Measurements from ENCODE around the gene MEGF10.
A peak's percentile ranks its signal among the peaks of the same experiment; 100 is the strongest.

The MEGF10 gene

DNA sequence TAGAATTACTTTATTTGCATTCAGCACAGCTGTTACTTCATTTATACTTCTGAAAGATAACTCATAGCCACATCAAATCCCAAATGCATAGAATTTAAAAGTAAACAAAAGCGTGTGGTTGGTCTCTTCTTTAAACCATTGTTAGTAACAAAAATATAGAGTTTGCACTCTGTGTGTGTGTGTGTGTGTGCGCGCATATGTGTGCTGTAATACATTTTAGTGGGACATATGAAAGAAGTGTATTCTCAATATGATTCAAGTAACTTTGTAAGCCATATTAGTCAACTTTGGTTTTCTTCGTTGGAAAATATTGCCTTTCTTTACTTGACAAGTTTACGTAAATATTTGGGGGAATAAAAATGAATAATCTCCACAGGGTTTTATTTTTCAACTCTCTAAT is 120.8 kb downstream of the MEGF10 start:
- DNase-seq (ENCODE audit: low spot score): no peak

DNA sequence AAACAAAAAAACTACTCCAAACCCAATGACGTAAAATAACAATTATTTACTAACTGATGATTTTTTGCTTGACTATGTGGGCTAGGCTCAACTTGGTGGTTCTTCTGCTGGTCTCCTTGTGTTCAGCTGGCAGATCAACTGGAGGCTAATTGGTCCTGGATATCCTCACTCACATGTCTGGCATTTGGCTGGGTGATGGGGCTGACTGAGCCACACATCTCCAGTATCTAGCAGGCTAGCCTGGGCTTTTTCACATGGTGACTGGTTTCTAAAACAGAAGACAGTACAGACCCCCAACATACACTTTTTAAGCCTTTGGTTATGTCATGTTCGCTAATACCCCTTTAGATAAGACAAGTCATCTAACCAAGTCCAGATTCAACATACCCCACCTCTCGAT is 122.1 kb downstream of the MEGF10 start:
- DNase-seq (ENCODE audit: low spot score): no peak

DNA sequence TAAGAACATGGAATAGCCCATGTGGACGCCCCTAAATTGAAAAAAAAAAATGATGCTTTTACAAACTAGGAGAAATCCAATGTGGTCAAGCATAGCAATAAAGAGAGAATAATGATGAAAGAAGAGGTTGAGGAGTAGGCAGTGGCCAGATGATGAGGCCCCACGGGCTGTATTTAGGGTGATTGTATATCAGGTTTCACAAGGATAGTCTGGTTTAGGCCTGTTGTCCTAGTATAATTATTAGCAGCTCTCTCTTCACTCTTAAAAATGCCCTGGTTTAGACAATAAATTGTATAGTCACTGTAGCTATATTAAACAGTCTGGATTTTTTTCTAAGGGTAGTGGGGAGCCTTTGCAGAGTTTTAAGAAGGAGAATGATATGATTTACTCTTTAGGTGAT is 124.4 kb downstream of the MEGF10 start:
- no peak for DNase-seq (ENCODE audit: low spot score)

DNA sequence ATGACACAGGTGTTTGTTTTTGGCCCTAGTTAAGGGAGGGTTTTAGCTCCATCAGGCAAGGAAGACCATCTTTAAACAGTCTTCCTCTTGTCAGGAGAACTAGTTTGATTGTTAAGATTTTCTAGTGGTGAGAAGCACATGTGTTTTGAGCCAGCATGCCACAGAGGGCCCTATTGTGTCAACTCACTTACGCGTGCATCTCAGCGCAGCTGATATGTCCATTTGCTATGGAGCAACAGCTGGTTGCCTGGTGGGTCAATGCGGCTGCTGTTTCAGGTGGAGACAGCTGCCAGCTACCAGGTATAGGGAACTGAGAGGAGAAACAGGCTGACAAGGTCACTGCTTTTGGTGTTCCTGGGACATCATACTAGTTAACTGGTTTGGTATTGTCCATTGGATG is 126.3 kb downstream of the MEGF10 start:
- DNase-seq (ENCODE audit: low spot score): no peak

DNA sequence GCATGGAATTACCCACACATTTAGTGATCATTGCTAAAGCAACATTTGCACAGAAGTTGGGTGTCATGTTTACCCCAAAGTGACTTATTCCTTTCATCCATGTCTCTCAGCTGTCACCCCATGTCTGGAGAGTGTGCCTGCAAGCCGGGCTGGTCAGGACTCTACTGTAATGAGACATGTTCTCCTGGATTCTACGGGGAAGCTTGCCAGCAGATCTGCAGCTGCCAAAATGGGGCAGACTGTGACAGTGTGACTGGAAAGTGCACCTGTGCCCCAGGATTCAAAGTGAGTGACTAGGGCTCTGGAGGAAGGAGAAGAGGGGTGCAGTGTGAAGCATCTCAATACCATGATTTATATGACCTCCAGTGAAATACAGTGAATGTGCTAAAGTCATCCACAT is 126.9 kb downstream of the MEGF10 start:
- DNase-seq (ENCODE audit: low spot score): no peak

DNA sequence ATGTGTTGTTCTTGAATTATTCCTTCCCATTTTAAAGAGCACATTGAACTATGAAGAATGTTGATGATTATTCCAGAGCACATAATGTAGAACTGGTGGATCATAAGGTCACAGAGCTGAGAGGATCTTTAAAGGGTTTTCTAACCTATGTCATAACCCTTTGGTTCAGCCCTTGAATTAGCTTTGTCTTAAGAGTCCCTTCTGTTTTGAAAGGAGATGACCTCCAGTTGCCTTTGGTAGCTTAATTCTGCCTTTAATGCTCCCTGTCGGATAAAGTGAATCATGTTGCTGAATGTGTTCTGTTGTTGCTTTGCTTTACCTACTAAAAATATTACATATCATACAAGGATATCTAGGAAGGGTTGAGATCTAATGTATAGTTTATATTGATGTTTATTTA is 127.8 kb downstream of the MEGF10 start:
- no peak for DNase-seq (ENCODE audit: low spot score)

DNA sequence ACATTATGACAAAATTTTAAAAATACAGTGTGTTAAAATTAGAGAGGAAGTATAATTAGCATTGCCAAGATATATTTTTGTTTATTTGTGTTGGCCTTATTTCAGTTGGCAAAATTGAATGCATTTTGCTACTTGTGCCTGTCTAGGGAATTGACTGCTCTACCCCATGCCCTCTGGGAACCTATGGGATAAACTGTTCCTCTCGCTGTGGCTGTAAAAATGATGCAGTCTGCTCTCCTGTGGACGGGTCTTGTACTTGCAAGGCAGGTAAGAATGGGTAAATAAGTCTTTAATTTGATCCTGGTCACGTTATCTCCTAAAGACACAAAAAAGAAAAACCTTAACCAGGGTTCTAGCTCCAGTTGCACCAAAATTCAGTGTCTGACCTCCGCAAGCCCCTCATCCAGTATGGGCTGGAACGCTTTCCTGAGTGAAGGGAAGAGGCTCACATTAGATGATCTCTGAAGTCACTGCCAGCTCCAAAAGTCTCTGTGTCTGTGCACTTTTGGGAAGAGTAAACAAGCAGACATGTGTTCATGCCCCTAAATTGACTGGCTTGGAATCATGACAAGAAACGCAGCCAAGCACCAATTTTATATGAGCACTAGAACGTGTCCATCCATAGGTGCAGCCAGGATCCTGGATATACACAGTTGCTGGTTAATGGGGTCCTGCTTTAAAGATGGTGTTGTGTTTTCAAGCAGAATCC is 128.5 kb downstream of the MEGF10 start:
- DNase-seq (ENCODE audit: low spot score): no peak

DNA sequence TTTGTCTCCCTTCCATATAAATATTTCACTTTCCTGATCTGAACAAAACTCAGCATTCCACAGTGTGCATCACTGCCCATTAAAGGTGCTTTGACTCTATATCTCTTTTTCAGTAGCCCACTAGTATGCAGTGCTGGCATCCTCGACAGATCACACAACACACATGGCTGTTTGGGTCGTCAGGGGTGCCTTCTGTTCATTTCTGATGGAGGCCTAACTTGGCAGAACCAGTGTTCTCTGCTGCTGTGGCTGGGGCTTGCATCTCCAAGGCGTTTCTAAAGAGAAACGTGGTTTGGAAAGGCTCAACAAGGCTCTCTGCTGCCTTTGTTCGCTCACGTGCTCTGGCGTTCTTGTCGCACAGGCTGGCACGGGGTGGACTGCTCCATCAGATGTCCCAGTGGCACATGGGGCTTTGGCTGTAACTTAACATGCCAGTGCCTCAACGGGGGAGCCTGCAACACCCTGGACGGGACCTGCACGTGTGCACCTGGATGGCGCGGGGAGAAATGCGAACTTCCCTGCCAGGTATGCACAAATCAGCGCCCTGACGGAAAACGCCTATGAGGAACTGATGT is 129.2 kb downstream of the MEGF10 start:
- no peak for DNase-seq (ENCODE audit: low spot score)

DNA sequence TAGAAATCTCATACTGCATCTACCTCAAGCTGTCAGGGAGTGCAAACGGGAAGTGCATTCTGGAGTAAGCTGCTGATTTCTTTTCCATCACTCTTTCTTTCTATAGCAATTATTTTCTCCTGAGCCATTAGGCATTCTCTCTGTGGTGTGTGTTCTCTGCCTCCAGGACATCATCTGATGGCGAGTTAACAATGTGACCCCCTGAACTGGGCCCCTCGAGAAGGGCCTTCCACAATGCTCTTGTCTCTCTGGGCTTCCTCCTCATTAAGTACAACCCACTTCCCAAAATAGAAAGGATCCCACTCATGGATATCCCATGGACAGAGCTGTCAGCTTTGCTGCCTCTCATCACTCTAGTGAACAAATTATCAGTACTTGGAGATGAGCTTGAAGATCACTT is 130.2 kb downstream of the MEGF10 start:
- no peak for DNase-seq (ENCODE audit: low spot score)

DNA sequence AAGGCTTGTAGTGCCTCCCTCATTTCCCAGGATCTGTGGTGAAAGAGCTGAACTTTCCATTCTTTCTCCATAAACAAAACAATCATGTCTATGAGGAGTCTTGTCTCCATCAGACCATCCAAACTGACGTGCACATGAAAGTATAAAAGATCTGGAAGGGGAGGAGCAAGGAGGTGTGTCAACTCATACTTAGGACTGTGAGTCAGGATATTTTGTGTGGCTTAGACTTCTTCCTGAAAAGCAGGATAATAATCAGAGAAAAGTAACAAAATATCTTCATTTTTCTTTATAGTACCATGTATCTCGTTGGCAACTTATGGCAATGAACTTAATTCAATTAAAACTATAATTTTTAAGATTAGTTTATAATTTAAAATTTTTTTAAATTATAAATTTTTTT is 130.9 kb downstream of the MEGF10 start:
- no peak for DNase-seq (ENCODE audit: low spot score)

DNA sequence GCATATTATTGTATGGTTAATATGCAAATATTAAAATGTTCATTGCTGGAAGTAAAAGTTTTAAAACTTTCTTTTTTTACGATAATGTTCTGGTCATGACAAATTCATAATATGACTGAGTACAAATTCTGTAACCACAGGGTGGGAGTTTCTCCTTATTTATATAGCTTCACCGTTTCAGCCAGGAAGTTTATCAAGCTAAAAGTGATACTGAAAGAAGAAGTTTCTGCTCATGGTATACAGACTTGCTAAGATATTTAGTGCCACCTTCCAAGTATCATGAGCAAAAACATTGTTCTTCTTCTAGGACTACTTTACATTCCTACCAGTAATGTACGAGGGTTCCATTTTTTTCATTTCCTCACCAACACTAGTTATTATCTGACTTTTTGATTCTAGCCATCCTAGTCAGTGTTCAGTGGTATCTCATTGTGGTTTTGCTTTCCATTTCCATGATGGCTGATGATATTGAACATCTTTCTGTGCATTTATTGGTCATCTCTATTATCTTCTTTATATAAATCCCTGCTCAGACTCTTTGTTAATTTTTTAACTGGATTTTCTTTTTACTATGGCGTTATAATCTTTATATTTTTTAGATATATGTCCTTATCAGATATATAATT is 132.7 kb downstream of the MEGF10 start:
- no peak for DNase-seq (ENCODE audit: low spot score)

DNA sequence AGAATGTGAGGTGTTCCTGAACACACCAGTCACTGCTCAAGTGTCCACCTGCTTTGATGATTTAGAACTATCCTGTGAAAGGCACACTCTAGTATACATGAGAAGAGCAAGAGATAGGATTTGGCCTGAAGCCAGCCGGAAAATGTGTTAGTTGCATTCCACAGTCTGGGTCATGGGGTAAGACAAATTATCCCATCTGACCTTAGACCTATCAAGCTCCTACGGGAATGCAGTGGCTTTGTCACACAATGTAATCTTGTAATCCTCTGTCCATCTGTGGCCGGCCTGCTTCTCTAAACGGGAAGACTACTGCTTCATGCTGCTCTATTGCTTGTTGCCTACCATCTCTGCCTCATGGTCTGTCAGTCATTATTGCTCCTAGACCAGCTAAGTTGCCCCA is 134.4 kb downstream of the MEGF10 start:
- peak; percentile 48 for DNase-seq (ENCODE audit: low spot score)

DNA sequence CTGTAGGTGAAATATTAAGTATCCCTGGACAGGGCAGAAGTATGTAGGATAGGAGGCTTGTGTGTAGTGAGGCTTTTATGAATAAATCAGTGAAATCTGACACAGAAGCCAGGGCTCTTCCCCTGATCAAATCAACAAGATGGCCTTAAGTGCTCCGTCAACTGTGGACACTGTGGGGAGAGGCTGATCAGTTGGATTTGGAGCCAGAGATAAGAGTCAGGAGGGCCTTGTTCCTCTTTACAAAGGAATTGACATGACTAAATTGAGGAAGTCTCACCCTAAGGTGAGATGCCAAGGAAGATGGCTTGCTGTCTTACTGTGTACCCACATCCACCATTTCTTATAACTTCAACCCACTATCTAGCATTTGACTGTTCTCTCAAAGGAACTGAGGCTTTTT is 135.3 kb downstream of the MEGF10 start:
- DNase-seq (ENCODE audit: low spot score): no peak

DNA sequence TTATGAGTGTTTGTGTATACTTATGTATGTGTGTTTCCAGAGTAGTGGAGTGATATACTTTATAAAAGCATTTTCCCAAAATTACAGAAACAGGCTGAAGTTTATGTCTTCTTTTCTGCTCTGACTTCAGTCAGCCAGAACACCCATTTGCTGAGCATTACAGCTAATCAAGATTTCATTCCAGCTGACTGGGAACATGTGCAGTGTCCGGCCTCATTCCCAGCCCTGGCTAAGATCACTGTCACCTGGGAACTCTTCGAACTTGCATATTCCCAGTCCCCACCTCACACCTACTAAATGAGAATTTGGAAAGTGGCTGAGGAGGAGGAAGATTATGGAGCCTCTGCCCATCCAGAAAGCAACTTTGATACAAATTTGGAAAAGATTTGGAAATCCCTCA is 136.1 kb downstream of the MEGF10 start:
- DNase-seq (ENCODE audit: low spot score): no peak

DNA sequence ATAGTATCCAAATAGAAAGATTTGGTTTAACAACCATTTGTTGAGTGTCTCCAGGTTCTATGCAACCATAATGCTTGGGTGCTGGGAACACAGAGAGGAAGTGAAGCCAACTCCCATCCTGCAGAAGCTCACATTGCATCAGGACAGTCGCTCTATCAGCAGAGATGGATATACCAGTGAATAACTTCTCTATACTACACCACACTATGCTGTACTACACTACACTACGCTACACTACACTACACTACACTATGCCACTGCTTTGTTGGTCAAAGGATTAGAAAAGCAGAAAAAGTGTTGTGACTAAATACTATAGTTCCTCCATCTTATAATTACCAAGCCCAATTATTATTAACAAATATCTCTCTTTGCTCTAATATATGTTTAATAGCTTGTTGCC is 137.7 kb downstream of the MEGF10 start:
- no peak for DNase-seq (ENCODE audit: low spot score)

DNA sequence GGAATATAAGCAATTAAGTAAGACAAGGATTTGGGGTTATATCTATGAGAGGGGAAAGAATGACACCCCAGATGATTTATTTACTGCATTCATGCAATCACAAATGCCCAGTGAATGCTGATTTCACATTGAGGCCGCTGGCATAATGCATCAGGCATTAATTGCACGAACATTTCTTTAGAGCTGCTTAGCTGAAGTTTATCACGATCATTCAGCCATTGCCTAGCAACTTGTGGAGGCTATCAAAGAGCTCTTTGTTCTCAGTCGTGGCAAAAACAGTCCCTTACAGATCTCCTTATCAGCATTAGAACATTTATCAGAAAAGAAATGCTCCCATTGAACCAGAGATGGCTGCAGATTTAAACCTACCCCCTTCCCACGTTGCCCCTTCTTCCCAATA is 138.2 kb downstream of the MEGF10 start:
- peak; percentile 60 for DNase-seq (ENCODE audit: low spot score)

DNA sequence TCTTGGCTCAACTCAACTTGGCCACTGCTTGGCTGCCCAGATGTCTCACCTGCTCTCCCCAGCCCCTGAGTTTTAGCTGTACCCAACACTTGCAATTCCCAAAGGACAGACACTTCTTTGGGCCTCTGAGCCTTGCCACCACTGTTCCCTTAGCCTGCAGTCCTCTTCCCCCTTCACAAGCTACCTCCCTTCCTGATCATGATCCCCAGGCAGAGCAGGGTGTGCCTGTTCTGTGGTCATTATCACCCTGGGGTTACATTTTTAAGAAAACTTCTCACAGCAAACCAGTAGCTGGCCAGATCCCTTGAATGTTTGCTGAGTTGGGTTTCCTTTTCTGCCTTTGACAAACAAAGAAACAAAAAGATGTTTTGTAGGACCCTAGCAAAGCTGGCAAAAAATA is 139.3 kb downstream of the MEGF10 start:
- no peak for DNase-seq (ENCODE audit: low spot score)

DNA sequence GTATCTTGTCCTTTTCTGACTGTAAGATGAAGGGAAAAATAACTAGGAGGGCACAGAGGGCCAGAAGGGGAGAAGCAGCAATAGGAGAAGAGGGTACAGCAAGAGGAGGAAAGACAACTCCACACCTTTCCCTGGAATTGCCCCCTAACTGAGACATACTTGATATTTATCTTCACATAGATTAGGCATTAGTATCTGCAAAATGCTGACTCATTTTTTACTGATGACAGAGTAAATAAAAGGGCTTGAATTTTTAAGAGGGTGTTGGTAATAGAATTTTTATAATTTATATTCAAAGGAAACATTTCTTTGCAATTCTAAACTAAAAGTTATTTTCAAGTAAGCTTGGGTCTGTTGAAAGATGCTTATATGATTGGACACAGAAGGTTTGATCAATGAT is 140.0 kb downstream of the MEGF10 start:
- no peak for DNase-seq (ENCODE audit: low spot score)

DNA sequence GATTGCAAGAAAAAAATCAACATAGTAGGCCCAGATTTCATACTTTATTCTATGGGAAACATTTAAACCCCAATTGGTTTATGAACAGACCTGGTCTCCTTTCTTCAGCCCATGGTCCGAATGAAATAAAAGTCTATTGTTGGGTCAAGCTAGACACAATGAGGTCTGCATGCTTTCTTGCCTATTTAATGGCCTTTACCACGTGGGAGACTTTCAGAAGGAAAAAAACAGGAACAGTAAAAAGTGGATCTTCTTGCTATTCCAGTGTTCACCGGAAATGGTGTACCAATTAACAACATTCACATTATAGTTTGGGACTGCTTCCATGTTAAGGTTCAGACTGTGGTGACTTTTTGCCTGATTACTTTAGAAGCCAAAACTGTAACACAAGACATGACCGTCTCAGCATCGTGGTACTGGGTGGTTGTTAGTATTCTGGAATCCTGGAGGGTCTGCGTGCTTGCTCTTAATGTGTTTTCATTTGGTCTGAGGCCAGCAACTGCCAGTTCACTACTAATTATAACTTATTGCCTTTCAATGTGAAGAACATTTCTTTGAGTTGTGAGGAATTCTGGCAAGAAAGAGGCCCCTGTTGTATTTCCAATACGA is 141.5 kb downstream of the MEGF10 start:
- DNase-seq (ENCODE audit: low spot score): no peak

DNA sequence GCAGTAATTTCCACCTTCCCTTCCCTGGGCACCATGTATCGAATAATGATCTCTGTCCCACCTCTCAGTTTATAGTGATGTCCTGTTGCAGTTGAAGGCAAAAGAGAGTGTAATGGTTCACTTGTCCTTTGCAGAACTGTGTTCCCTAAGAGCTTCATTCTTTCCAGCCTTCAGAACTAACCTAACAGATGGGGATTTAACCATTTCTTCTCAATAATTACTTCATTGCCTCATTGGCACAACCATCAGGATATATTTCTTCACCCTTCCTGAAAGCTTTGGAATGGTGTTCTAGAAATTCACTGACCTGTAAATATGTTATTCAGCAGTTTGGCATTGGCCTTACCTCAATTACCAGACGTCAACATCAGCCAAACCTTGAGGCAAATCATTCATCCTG is 142.9 kb downstream of the MEGF10 start:
- DNase-seq (ENCODE audit: low spot score): no peak

DNA sequence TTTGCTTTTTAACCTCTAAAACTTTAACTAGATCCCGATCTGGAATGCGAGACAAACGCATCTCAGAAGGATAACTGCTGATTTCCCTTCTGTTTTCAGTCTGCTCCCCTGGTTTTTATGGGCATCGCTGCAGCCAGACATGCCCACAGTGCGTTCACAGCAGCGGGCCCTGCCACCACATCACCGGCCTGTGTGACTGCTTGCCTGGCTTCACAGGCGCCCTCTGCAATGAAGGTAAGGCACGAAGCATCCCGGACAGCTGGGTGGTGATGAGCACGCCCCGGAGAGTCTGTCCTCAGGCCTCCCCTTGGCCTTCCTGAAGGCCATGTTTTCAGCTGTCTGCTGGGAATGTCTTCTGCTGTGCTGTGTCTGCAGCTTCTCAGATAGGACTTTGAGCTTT is 144.0 kb downstream of the MEGF10 start:
- no peak for DNase-seq (ENCODE audit: low spot score)

DNA sequence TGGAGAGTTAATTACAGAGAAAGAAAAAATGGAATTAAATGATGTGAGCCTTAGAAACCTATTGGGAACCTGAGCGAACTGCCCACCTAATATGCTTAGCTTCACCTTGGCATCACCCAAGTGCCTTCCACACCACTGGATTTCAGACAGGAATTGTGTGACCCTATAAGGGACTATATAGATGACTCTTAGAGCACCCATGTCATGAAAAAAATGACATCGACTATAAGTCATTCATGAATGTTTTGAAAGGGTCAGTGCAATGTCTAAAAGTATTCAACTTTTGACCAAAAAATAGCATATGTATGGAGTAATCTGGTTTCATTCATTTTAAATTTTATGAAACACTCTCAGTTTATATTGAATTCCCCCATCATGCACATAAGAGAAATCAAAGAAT is 145.2 kb downstream of the MEGF10 start:
- no peak for DNase-seq (ENCODE audit: low spot score)

DNA sequence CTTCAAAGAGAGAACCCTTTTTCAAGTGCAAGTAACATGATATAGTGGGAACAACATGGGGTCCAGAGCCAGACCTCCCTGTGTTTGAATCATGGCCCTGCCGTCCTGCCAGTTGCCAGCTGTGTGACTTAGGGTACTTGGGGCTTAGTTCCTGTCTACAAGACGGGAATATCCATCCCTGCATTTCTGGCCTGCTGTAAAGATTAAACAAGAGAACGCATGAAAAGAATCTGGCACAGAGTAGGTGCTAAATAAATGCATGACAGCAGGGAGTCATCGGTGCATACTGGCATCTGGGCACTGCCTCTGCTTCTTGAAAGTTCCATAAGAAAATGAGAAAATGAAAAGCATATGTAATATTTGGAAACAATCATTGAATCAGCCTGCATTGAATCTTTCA is 149.0 kb downstream of the MEGF10 start:
- no peak for DNase-seq (ENCODE audit: low spot score)

DNA sequence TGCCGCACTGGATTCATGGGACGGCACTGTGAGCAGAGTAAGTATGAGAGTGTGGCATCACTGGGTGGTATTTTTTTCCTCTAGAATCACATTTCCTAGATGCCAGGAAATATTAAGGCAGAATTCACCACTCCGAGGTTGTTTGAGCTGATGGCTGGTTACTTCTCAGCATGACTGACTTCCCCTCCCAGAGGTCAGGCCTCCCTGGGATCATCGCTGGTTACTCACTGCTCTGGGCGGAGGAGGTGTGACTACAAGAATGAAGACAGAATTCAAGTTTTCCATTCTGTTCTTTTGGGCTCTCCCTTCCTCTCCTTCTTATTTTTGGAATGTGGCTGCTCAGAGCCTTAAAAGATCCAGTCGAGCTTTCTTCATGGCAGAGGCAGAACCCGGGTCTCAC is 150.2 kb downstream of the MEGF10 start:
- no peak for DNase-seq (ENCODE audit: low spot score)
